ENCODE results near the gene GNS.
"Not testable (repeated sequence)": the region's sequence is repeated elsewhere in the genome, so short reads cannot be mapped to it uniquely, and the experiment has no call there.

Gene GNS

DNA sequence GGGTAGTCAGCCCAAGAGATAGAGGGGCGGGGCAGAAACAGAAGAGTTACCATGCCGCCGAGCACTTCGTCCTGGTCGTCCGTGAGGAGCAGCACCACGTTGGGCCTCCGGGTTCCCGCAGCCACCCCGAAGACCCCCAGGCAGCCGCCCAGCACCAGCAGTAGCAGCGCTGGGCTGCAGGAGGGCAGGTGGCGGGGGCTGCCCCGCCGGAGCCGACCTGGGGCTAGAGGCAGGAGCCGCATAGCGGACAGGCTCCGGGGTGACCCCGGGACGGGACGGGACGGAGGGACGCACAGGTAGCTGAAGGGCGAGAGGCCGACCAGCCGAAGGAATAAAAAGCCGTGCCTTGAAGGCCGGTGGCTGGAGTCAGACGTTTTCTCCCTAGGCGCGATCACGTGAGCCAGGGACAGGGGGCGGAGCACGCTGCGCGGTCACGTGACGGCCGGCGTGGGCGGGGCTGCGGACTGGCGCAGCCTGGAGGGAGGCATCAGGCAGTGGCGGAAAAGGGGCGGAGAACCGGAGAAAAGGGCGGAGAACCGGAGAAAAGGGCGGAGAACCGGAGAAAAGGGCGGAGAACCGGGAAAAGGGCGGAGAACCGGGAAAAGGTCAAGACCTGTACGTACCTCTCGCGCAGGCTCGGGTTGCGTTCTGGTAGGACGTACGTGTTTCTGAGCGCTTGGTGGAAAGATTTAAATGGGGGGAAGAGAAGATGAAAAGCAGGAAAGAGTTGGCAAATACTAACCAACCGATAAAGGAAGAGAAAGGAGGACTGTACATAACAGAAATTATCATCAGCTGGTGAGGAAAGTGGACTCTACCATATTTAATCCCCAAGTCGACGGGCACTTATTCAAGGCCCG is at the start of gene GNS:
Gene GNS, minus strand, starts transcription at position 372 of the 860 bp plus-strand sequence. Its CDS starts 130 bp downstream, at position 242.
- DNase-seq (ENCODE audit: low read depth) = peak; percentile 69
- H3K4me3 ChIP-seq (ENCODE audit: control insufficient read depth, low read depth, low read length) = peak within 1 kb of the TSS; percentile 67

DNA sequence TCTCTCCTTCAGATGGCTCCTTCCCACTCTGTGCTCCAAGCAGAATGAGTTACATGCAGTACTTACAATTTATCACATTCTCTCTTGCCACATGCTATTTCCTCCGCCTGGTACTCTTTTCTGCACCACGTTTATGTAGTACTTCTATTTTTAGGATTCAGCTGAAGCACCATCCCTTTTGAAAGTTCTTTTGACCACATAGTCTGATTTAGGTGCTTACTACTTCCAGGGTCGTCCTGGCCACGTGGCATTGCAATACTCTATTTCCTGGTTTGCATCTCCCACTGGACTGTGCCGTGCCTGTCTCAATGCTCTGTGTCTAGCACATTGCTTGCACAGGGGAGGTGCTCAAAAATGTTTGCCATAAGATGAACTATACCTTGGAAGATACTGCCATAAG is 48.9 kb upstream of the GNS start:
- no peak overlapping the region for H3K4me3 ChIP-seq (ENCODE audit: control insufficient read depth, low read depth, low read length)
- no peak for DNase-seq (ENCODE audit: low read depth)
- TF ChIP-seq, protein P1, sequence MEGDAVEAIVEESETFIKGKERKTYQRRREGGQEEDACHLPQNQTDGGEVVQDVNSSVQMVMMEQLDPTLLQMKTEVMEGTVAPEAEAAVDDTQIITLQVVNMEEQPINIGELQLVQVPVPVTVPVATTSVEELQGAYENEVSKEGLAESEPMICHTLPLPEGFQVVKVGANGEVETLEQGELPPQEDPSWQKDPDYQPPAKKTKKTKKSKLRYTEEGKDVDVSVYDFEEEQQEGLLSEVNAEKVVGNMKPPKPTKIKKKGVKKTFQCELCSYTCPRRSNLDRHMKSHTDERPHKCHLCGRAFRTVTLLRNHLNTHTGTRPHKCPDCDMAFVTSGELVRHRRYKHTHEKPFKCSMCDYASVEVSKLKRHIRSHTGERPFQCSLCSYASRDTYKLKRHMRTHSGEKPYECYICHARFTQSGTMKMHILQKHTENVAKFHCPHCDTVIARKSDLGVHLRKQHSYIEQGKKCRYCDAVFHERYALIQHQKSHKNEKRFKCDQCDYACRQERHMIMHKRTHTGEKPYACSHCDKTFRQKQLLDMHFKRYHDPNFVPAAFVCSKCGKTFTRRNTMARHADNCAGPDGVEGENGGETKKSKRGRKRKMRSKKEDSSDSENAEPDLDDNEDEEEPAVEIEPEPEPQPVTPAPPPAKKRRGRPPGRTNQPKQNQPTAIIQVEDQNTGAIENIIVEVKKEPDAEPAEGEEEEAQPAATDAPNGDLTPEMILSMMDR (IDR thresholded peaks at IDR 0.05; ENCODE audit: control insufficient read depth, insufficient read depth, low read depth, low read length, missing control alignments) = no peak

More for the DNA sequence above, at the start of gene GNS:
- TF ChIP-seq, protein P1 (IDR thresholded peaks at IDR 0.05; ENCODE audit: control insufficient read depth, insufficient read depth, low read depth, low read length, missing control alignments) = no peak

DNA sequence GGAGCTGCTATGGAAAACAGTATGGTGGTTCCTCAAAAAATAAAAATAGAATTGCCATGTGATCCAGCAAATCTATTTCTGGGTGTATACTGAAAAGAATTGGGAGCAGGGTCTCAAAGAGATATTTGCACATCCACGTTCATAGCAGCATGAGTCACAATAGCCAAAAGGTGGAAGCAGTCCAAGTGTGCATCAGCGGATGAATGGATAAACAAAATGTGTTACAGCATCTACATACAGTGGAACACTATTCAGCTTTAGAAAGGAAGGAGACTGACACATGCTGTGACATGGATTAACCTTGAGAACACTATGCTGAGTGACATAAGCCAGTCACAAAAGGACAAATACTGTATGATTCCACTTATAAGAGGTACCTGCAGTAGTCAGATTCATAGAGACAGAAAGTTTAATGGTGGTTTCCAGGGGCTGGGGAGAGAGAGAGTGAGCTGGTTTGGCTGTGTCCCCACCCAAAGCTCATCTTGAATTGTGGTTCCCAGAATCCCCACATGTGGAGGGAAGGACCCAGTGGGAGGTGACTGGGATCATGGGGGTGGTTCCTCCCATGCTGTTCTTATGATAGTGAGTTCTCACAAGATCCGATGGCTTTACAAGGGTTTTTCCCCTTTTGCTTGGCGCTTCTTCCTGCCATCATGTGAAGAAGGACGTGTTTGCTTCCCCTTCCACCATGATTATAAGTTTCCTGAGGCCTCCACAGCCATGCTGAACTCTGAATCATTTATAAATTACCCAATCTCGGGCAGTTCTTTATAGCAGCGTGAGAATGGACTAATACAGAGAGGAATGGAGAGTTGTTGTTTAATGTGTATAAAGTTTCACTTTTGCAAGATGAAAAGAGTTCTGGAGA is 47.6 kb upstream of the GNS start:
- TF ChIP-seq, protein P1 (IDR thresholded peaks at IDR 0.05; ENCODE audit: control insufficient read depth, insufficient read depth, low read depth, low read length, missing control alignments) = no peak
- H3K4me3 ChIP-seq (ENCODE audit: control insufficient read depth, low read depth, low read length) = no peak overlapping the region
- no peak for DNase-seq (ENCODE audit: low read depth)

DNA sequence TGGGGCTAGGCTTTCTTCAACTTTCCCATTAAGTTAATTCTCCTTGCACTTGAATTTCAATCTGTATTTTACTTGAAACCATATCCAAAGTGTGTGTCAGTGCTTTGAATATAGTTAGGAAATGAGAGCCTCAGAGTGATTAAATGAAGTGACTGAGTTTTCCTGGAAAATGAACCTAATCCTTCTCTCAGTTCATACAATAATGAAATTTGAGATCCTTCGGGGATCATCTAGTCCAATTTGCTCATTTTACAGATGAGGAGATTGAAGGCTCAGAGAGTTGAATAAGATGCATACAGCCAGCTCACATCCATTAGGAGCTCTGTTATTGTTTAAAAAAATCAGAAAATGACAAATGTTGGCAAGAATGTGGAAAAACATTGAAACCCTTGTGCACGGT is 47.0 kb upstream of the GNS start:
- DNase-seq (ENCODE audit: low read depth) = no peak
- TF ChIP-seq, protein P1 (IDR thresholded peaks at IDR 0.05; ENCODE audit: control insufficient read depth, insufficient read depth, low read depth, low read length, missing control alignments) = no peak
- H3K4me3 ChIP-seq (ENCODE audit: control insufficient read depth, low read depth, low read length) = no peak overlapping the region

DNA sequence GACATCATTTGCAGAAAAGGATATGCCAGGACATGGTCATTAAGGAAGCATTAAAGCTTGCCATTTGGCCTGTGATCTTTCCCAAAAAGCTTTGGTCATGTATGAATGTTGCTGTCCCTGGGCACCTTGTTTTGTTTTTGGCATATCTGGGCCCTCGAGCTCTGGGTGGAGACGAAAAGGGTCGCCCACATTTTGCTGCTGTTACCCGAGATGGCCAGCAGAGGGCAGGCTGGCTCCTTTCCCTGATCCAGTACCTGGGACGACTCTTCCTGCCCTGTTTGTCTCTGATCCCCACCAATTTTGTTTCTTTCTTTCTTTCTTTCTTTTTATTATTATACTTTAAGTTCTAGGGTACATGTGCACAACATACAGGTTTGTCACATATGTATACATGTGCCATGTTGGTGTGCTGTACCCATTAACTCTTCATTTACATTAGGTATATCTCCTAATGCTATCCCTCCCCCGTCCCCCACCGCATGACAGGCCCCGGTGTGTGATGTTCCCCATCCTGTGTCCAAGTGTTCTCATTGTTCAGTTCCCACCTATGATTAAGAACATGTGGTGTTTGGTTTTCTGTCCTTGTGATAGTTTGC is 43.1 kb upstream of the GNS start:
- DNase-seq (ENCODE audit: low read depth); H3K4me3 ChIP-seq (ENCODE audit: control insufficient read depth, low read depth, low read length): not testable (repeated sequence)
- TF ChIP-seq, protein P1 (IDR thresholded peaks at IDR 0.05; ENCODE audit: control insufficient read depth, insufficient read depth, low read depth, low read length, missing control alignments) = peak; percentile 90

DNA sequence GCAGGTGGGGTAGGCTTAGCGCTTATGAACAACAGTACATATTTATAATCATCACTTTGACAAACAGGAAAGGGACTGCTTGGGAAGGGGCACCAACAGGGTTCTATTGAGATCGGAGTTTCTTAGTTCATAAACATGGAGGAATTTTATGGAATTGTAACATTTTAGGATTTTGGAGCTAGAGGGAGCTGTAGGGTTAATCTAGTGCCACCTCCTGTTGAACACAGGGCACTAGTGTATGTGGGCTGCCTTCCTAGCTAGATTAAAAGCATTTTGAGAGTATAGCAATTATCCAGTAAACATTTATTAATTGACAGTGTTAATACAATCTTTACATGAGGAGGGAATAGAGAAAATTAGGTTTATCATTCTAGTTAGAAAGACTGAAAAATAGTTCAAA is 42.2 kb upstream of the GNS start:
- no peak overlapping the region for H3K4me3 ChIP-seq (ENCODE audit: control insufficient read depth, low read depth, low read length)
- TF ChIP-seq, protein P1 (IDR thresholded peaks at IDR 0.05; ENCODE audit: control insufficient read depth, insufficient read depth, low read depth, low read length, missing control alignments) = peak; percentile 36
- DNase-seq (ENCODE audit: low read depth) = no peak

Measured in AG09309 (cell line).